Activated CD4-positive, alpha-beta memory T cell treated with anti-CD3 and anti-CD28 coated beads, Interleukin-2, amount 10 ng/mL, durations not matched to agents 7 days and 5 days (primary cell): ENCODE data around the gene ELL. TPM values are rescaled to one million over a fixed set of nuclear protein-coding genes. Genes with fewer than 3 reads are reported as not detected.
"Not testable (repeated sequence)": the region's sequence is repeated elsewhere in the genome, so short reads cannot be mapped to it uniquely, and the experiment has no call there.

Experiments
- CTCF ChIA-PET: fragments of 350-600 bp; sonication (Branson Sonifier 250); formaldehyde crosslinking; loops from one replicate; lab custom pipeline; 2021; ENCODE audit warnings: antibody characterized with exemption, inconsistent platforms; lab: Charles Lee
- POLR2A ChIA-PET: fragments of 350-600 bp; sonication (Branson Sonifier 250); formaldehyde crosslinking; loops from one replicate; lab custom pipeline; 2021; ENCODE audit warnings: antibody characterized with exemption; lab: Charles Lee
- DNase-seq: peaks from one replicate; pipeline ENCODE4 v3.0.0-alpha.2; 2020
- H3K27ac Mint-ChIP-seq: one replicate; pipeline ENCODE4 v1.8.0; 2021; ENCODE audit warnings: mild to moderate bottlenecking, mixed read lengths
- H3K27me3 Mint-ChIP-seq: one replicate; pipeline ENCODE4 v1.8.0; 2021; ENCODE audit warnings: mixed read lengths
- H3K36me3 Mint-ChIP-seq: one replicate; pipeline ENCODE4 v1.8.0; 2021; ENCODE audit warnings: low read depth, mixed read lengths
- H3K4me1 Mint-ChIP-seq: one replicate; pipeline ENCODE4 v1.8.0; 2021; ENCODE audit warnings: mixed read lengths
- H3K4me3 Mint-ChIP-seq: one replicate; pipeline ENCODE4 v1.8.0; 2021; ENCODE audit warnings: mild to moderate bottlenecking, mixed read lengths
- H3K9me3 Mint-ChIP-seq: one replicate; pipeline ENCODE4 v1.8.0; 2021; ENCODE audit warnings: mixed read lengths
- total RNA-seq, 2 experiments: library from RNA; stranded (reverse); gene quantifications; one replicate each; pipeline ENCODE4 v1.2.3, GENCODE V29; 2021

ELL gene
- total RNA-seq, 2 experiments from 2014 or later: 26.2 to 26.3 TPM

- ChIA-PET POLR2A (interaction anchor here (0.7 to 5.3 kb wide), 7 partner anchors 10 to 377 kb away, joined by 3 to 38 read pairs (median 6); partner anchors contain the start of genes COPE, DDX49, KXD1 and REX1BD), CTCF (interaction anchor here (0.7 to 4.1 kb wide), 5 partner anchors 16 to 305 kb away, joined by 3 to 30 read pairs (median 4); partner anchors contain the start of gene REX1BD)
- Mint-ChIP-seq H3K36me3 (peaks cover 34% of the 10 kb centered on the region), H3K4me3 (peak overlapping the region; percentile 86), H3K4me1 (peaks cover 31% of the 10 kb centered on the region), H3K9me3 (no peaks in the 10 kb centered on the region), H3K27me3 (no peaks in the 10 kb centered on the region), H3K27ac (peak overlapping the region; percentile 84)
- peak; percentile 19 for DNase-seq
Observed at GRCh38 chr19:18541992-18542940, 20.4 kb upstream of the ELL start.

- Mint-ChIP-seq H3K9me3 (no peaks in the 10 kb centered on the region), H3K4me1 (peaks cover 31% of the 10 kb centered on the region), H3K36me3 (peaks cover 39% of the 10 kb centered on the region), H3K27ac (peak overlapping the region; percentile 48), H3K27me3 (no peaks in the 10 kb centered on the region), H3K4me3 (peak overlapping the region; percentile 43)
- peak; percentile 22 for DNase-seq
- ChIA-PET POLR2A (interaction anchor here (0.7 to 5.3 kb wide), 7 partner anchors 9 to 378 kb away, joined by 3 to 38 read pairs (median 6); partner anchors contain the start of genes COPE, DDX49, KXD1 and REX1BD), CTCF (interaction anchor here (1.6 to 4.1 kb wide), 2 partner anchors 17 to 47 kb away, joined by 4 to 30 read pairs; partner anchors contain the start of gene REX1BD)
Observed at GRCh38 chr19:18541258-18541991, 19.6 kb upstream of the ELL start.

- Mint-ChIP-seq H3K4me1 (peaks cover 31% of the 10 kb centered on the region), H3K36me3 (peaks cover 42% of the 10 kb centered on the region)
- H3K9me3 Mint-ChIP-seq, H3K27ac Mint-ChIP-seq, DNase-seq, H3K4me3 Mint-ChIP-seq, H3K27me3 Mint-ChIP-seq: not testable (repeated sequence)
- CTCF ChIA-PET: interaction anchor here (0.6 kb wide), 1 partner anchor 26 kb away, joined by 3 read pairs; no protein-coding TSS in a partner anchor
- POLR2A ChIA-PET: interaction anchor here (1.1 to 1.2 kb wide), 2 partner anchors 18 to 31 kb away, joined by 4 read pairs; partner anchors contain the start of genes KXD1 and UBA52
Observed at GRCh38 chr19:18540200-18540599, 18.3 kb upstream of the ELL start.

GRCh38 chr19:18539372-18539771 lies 17.5 kb upstream of the ELL start:
- Mint-ChIP-seq H3K4me1 (peaks cover 25% of the 10 kb centered on the region), H3K9me3 (no peaks in the 10 kb centered on the region), H3K4me3 (no peak overlapping the region), H3K27ac (no peak overlapping the region), H3K27me3 (no peaks in the 10 kb centered on the region), H3K36me3 (peaks cover 43% of the 10 kb centered on the region)
- CTCF ChIA-PET: interaction anchor here (0.7 kb wide), 1 partner anchor 56 kb away, joined by 6 read pairs; no protein-coding TSS in a partner anchor
- POLR2A ChIA-PET: interaction anchor here (1.1 to 1.2 kb wide), 2 partner anchors 18 to 32 kb away, joined by 4 read pairs; partner anchors contain the start of genes KXD1 and UBA52
- DNase-seq: no peak

GRCh38 chr19:18538115-18538514 lies 16.2 kb upstream of the ELL start:
- POLR2A ChIA-PET: interaction anchor here (1.4 to 1.5 kb wide), 2 partner anchors 15 to 19 kb away, joined by 3 read pairs; no protein-coding TSS in a partner anchor
- H3K27ac Mint-ChIP-seq: no peak overlapping the region

GRCh38 chr19:18537431-18537830 lies 15.6 kb upstream of the ELL start:
- Mint-ChIP-seq H3K4me3 (no peak overlapping the region), H3K36me3 (peaks cover 50% of the 10 kb centered on the region), H3K27me3 (no peaks in the 10 kb centered on the region), H3K9me3 (no peaks in the 10 kb centered on the region), H3K27ac (no peak overlapping the region), H3K4me1 (peaks cover 16% of the 10 kb centered on the region)
- ChIA-PET POLR2A (interaction anchor here (1.4 to 1.5 kb wide), 2 partner anchors 14 to 20 kb away, joined by 3 read pairs; no protein-coding TSS in a partner anchor), CTCF (no interaction called here)
- DNase-seq: no peak

More at GRCh38 chr19:18538115-18538514, 16.2 kb upstream of the ELL start:
- H3K27me3 Mint-ChIP-seq: no peaks in the 10 kb centered on the region
- H3K36me3 Mint-ChIP-seq: peaks cover 45% of the 10 kb centered on the region
- no peaks in the 10 kb centered on the region for H3K9me3 Mint-ChIP-seq
- H3K4me1 Mint-ChIP-seq: peaks cover 18% of the 10 kb centered on the region
- H3K4me3 Mint-ChIP-seq: no peak overlapping the region
- CTCF ChIA-PET: no interaction called here
- DNase-seq: no peak

GRCh38 chr19:18536475-18536874 lies 14.6 kb upstream of the ELL start:
- Mint-ChIP-seq H3K36me3 (peaks cover 54% of the 10 kb centered on the region), H3K9me3 (no peaks in the 10 kb centered on the region), H3K27ac (no peak overlapping the region), H3K4me3 (no peak overlapping the region), H3K27me3 (no peaks in the 10 kb centered on the region), H3K4me1 (peaks cover 7% of the 10 kb centered on the region)
- ChIA-PET CTCF (no interaction called here), POLR2A (interaction anchor here (1.3 to 1.5 kb wide), 2 partner anchors 21 kb away, joined by 3 to 6 read pairs; partner anchors contain the start of gene KXD1)
- no peak for DNase-seq

- peaks cover 32% of the 10 kb centered on the region for H3K36me3 Mint-ChIP-seq
- ChIA-PET POLR2A (interaction anchor here (3.3 kb wide), 1 partner anchor 11 kb away, joined by 11 read pairs; the partner anchor contains the start of gene FKBP8), CTCF (no interaction called here)
- H3K9me3 Mint-ChIP-seq: no peaks in the 10 kb centered on the region
- H3K27ac Mint-ChIP-seq: no peak overlapping the region
- DNase-seq: no peak
- no peaks in the 10 kb centered on the region for H3K4me1 Mint-ChIP-seq
- H3K27me3 Mint-ChIP-seq: no peaks in the 10 kb centered on the region
- no peak overlapping the region for H3K4me3 Mint-ChIP-seq
Observed at GRCh38 chr19:18533058-18533457, 11.2 kb upstream of the ELL start.

- Mint-ChIP-seq H3K4me1 (no peaks in the 10 kb centered on the region), H3K9me3 (no peaks in the 10 kb centered on the region), H3K27ac (no peak overlapping the region), H3K27me3 (no peaks in the 10 kb centered on the region), H3K36me3 (peaks cover 24% of the 10 kb centered on the region), H3K4me3 (no peak overlapping the region)
- CTCF ChIA-PET: no interaction called here
- no peak for DNase-seq
- POLR2A ChIA-PET: interaction anchor here (1.4 to 3.3 kb wide), 2 partner anchors 9 to 12 kb away, joined by 4 to 11 read pairs; partner anchors contain the start of gene FKBP8
Observed at GRCh38 chr19:18532168-18532890, 10.5 kb upstream of the ELL start.

GRCh38 chr19:18531485-18531884 lies 9.6 kb upstream of the ELL start:
- no peak for DNase-seq
- no peak overlapping the region for H3K4me3 Mint-ChIP-seq
- CTCF ChIA-PET: no interaction called here
- no peaks in the 10 kb centered on the region for H3K27me3 Mint-ChIP-seq
- H3K27ac Mint-ChIP-seq: no peak overlapping the region
- H3K4me1 Mint-ChIP-seq: no peaks in the 10 kb centered on the region
- POLR2A ChIA-PET: interaction anchor here (1.4 to 3.3 kb wide), 2 partner anchors 10 to 13 kb away, joined by 4 to 11 read pairs; partner anchors contain the start of gene FKBP8
- H3K36me3 Mint-ChIP-seq: peaks cover 19% of the 10 kb centered on the region
- no peaks in the 10 kb centered on the region for H3K9me3 Mint-ChIP-seq

- ChIA-PET POLR2A (interaction anchor here (1.6 kb wide), 1 partner anchor 23 kb away, joined by 5 read pairs; no protein-coding TSS in a partner anchor), CTCF (no interaction called here)
- Mint-ChIP-seq H3K27me3 (no peaks in the 10 kb centered on the region), H3K27ac (no peak overlapping the region), H3K4me1 (no peaks in the 10 kb centered on the region), H3K4me3 (no peak overlapping the region), H3K36me3 (peaks cover 16% of the 10 kb centered on the region), H3K9me3 (no peaks in the 10 kb centered on the region)
- DNase-seq: no peak
Observed at GRCh38 chr19:18529782-18530181, 7.9 kb upstream of the ELL start.
